Measurements from ENCODE around the gene F12. TPM values are rescaled to one million over a fixed set of nuclear protein-coding genes. Genes with fewer than 3 reads are reported as not detected.

F12 gene
- total RNA-seq, 4 donors from 2014 or later: 2.3 to 18.4 (median 7.1) TPM

- peaks cover 40% of the 10 kb centered on the region for H3K4me1 ChIP-seq
- TF ChIP-seq POLR2AphosphoS5 (IDR thresholded peaks at IDR 0.05): no peak
- no peak for TF ChIP-seq EP300 (IDR thresholded peaks at IDR 0.05)
- TF ChIP-seq CTCF (IDR thresholded peaks at IDR 0.05): no peak
- no peak for TF ChIP-seq POLR2A (IDR thresholded peaks at IDR 0.05)
- 79% methylated on average over 1 of the region's 1 CpG for WGBS
Measured at GRCh38 chr5:177355162-177355867, 54.0 kb downstream of the F12 start.

GRCh38 chr5:177354711-177355110 is 54.7 kb downstream of the F12 start:
- H3K4me3 ChIP-seq: no peak overlapping the region
- DNase-seq (ENCODE audit: low spot score in 2 of 2): no peak
- no peaks in the 10 kb centered on the region for H3K9me3 ChIP-seq
- WGBS: 65% methylated on average over 3 of the region's 3 CpGs
- H3K36me3 ChIP-seq: no peaks in the 10 kb centered on the region
- H3K27ac ChIP-seq: no peak overlapping the region
- H3K27me3 ChIP-seq: no peaks in the 10 kb centered on the region
- TF ChIP-seq EP300 (IDR thresholded peaks at IDR 0.05): no peak
- no peak for TF ChIP-seq CTCF (IDR thresholded peaks at IDR 0.05)
- TF ChIP-seq POLR2AphosphoS5 (IDR thresholded peaks at IDR 0.05): no peak
- TF ChIP-seq POLR2A (IDR thresholded peaks at IDR 0.05): no peak
- H3K4me1 ChIP-seq: peaks cover 46% of the 10 kb centered on the region

More at GRCh38 chr5:177355162-177355867, 54.0 kb downstream of the F12 start:
- no peak overlapping the region for H3K27ac ChIP-seq
- no peak overlapping the region for H3K4me3 ChIP-seq
- no peak for DNase-seq (ENCODE audit: low spot score in 2 of 2)
- H3K9me3 ChIP-seq: no peaks in the 10 kb centered on the region
- H3K36me3 ChIP-seq: no peaks in the 10 kb centered on the region
- H3K27me3 ChIP-seq: no peaks in the 10 kb centered on the region

GRCh38 chr5:177354256-177354655 is 55.1 kb downstream of the F12 start:
- WGBS: 88% methylated on average over 3 of the region's 3 CpGs
- peaks cover 49% of the 10 kb centered on the region for H3K4me1 ChIP-seq

GRCh38 chr5:177353093-177353492 is 56.3 kb downstream of the F12 start:
- no peaks in the 10 kb centered on the region for H3K9me3 ChIP-seq
- H3K4me1 ChIP-seq: peaks cover 44% of the 10 kb centered on the region
- TF ChIP-seq POLR2A (IDR thresholded peaks at IDR 0.05) (no peak), POLR2AphosphoS5 (IDR thresholded peaks at IDR 0.05) (no peak), EP300 (IDR thresholded peaks at IDR 0.05) (no peak), CTCF (IDR thresholded peaks at IDR 0.05) (no peak)
- no peak overlapping the region for H3K4me3 ChIP-seq
- WGBS: 72% methylated on average over 5 of the region's 5 CpGs
- H3K27me3 ChIP-seq: no peaks in the 10 kb centered on the region
- DNase-seq (ENCODE audit: low spot score in 2 of 2): no peak
- H3K27ac ChIP-seq: no peak overlapping the region
- peaks cover 6% of the 10 kb centered on the region for H3K36me3 ChIP-seq

More at GRCh38 chr5:177354256-177354655, 55.1 kb downstream of the F12 start:
- DNase-seq (ENCODE audit: low spot score in 2 of 2): no peak
- Histone ChIP-seq H3K27ac (no peak overlapping the region), H3K4me3 (no peak overlapping the region), H3K36me3 (peaks cover 1% of the 10 kb centered on the region), H3K27me3 (no peaks in the 10 kb centered on the region), H3K9me3 (no peaks in the 10 kb centered on the region)
- TF ChIP-seq EP300 (IDR thresholded peaks at IDR 0.05) (no peak), POLR2AphosphoS5 (IDR thresholded peaks at IDR 0.05) (no peak), POLR2A (IDR thresholded peaks at IDR 0.05) (no peak), CTCF (IDR thresholded peaks at IDR 0.05) (no peak)

Other genes with a start within 250 kb of the F12 start
- gene RAB24, start 105.8 kb downstream of the F12 start, total RNA-seq: 10 to 100 TPM; 36.7 to 70.1 (median 43.3) TPM
- 10 to 100 TPM; 54.2 to 90.1 (median 62.1) TPM for gene PRELID1, start 105.8 kb downstream of the F12 start, total RNA-seq
- gene MXD3, start 97.7 kb downstream of the F12 start, total RNA-seq: 10 to 100 TPM in 3 of 4 donors, 1 to 10 TPM in 1; 8.7 to 30.3 (median 11.7) TPM
- 100 to 1,000 TPM; 119 to 191 (median 160) TPM for gene LMAN2, start 57.9 kb downstream of the F12 start, total RNA-seq
- gene RGS14, start 51.6 kb downstream of the F12 start, total RNA-seq: 10 to 100 TPM; 38.5 to 85.9 (median 68.8) TPM
- gene SLC34A1, start 25.1 kb downstream of the F12 start, total RNA-seq: under 1 TPM in 1 of 4 donors, not detected in 3; 0.29 TPM
- not detected for gene PFN3, start 8.9 kb downstream of the F12 start, total RNA-seq
- gene GRK6, start 17.1 kb upstream of the F12 start, total RNA-seq: 10 to 100 TPM; 29.1 to 62.2 (median 37.1) TPM
- gene PRR7, start 37.2 kb upstream of the F12 start, total RNA-seq: 1 to 10 TPM; 5.7 to 9.8 (median 7.8) TPM
- gene DBN1, start 64.1 kb upstream of the F12 start, total RNA-seq: 10 to 100 TPM; 13.1 to 43.4 (median 25.3) TPM
- gene PDLIM7, start 88.0 kb upstream of the F12 start, total RNA-seq: 10 to 100 TPM; 28.7 to 41.3 (median 32.0) TPM
- 1 to 10 TPM in 3 of 4 donors, under 1 TPM in 1; 0.89 to 7.3 (median 1.8) TPM for gene DOK3, start 100.3 kb upstream of the F12 start, total RNA-seq
- gene DDX41, start 107.4 kb upstream of the F12 start, total RNA-seq: 100 to 1,000 TPM in 2 of 4 donors, 10 to 100 TPM in 2; 83.8 to 148 (median 103) TPM
- 100 to 1,000 TPM in 1 of 4 donors, 10 to 100 TPM in 3; 55.6 to 328 (median 78.2) TPM for gene FAM193B, start 145.0 kb upstream of the F12 start, total RNA-seq
- gene TMED9, start 182.6 kb upstream of the F12 start, total RNA-seq: 10 to 100 TPM; 60.3 to 84.5 (median 79.5) TPM
- 10 to 100 TPM; 13.9 to 19.4 (median 17.4) TPM for gene B4GALT7, start 190.6 kb upstream of the F12 start, total RNA-seq